Vagina (tissue), 2 donors: Measurements from ENCODE around the gene VBP1.
"Not testable (repeated sequence)": the region's sequence is repeated elsewhere in the genome, so short reads cannot be mapped to it uniquely, and the experiment has no call there.

Experiments used
- CTCF ChIP-seq, 3 experiments: fragments of 450-650 bp in 2 of 3; fragments of 200-600 bp in 1 of 3; sonication (generic) in 1 of 3; IDR thresholded peaks; one replicate each; pipeline ENCODE4 v1.5.1; 2017 to 2019; ENCODE audit warnings: antibody characterized with exemption in 3 of 3, mild to moderate bottlenecking in 2 of 3, moderate library complexity in 2 of 3
- POLR2A ChIP-seq, 2 donors: fragments of 450-650 bp; IDR thresholded peaks; one replicate each; pipeline ENCODE4 v1.6.1; 2017; ENCODE audit warnings: antibody characterized with exemption in 2 of 2, mild to moderate bottlenecking in 2 of 2, moderate library complexity in 2 of 2
- POLR2AphosphoS5 ChIP-seq, 2 donors: sonication (generic); formaldehyde crosslinking; IDR thresholded peaks; one replicate each; pipeline ENCODE4 v1.9.0; 2017; ENCODE audit warnings: antibody characterized with exemption in 2 of 2, mild to moderate bottlenecking in 2 of 2, low read depth in 1 of 2; ENCODE audit not compliant: insufficient read depth in 1 of 2

GRCh38 chrX:155267995-155268394 is 51.7 kb downstream of the VBP1 start:
- TF ChIP-seq POLR2A (IDR thresholded peaks at IDR 0.05); CTCF (IDR thresholded peaks at IDR 0.05); POLR2AphosphoS5 (IDR thresholded peaks at IDR 0.05; ENCODE audit: insufficient read depth in 1 of 2, low read depth in 1 of 2): not testable (repeated sequence)
